Lung microvascular endothelial cell (primary cell): ENCODE results near the gene HOXC13. TPM values are rescaled to one million over a fixed set of nuclear protein-coding genes. Genes with fewer than 3 reads are reported as not detected.

Experiments
- DNase-seq, 2 donors: peaks; one replicate each; pipeline versions ENCODE4 v3.0.0 to v3.0.0-alpha.2; 2010; ENCODE audit warnings: low read depth in 2 of 2
- total RNA-seq: library from RNA; depleted of rRNA; stranded (reverse); fragments of >200 nt; gene quantifications from 2 replicates; pipeline ENCODE4 v1.2.1, GENCODE V29; 2014

The HOXC13 gene
- total RNA-seq, 1 donor from 2014 or later, result not detected

DNA sequence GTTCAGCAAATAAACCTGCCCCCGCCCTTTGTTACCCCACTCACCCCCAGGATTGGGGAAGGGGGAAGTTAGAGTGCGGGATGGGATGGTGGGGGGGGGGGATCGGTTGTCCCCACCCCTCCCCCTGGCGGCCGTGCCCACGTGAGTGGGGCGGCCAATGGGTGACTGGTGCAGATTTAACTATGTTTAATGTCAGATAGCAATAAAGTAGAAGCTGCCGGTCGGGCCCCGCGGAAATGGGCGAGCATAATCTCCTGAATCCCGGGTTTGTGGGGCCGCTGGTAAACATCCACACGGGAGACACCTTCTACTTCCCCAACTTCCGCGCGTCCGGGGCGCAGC lies 16.0 kb downstream of the HOXC13 start, which contains the start of gene HOXC12:
Gene HOXC12, plus strand, starts transcription at position 210 of the 342 bp plus-strand sequence. Its CDS starts 27 bp downstream, at position 237.
- no peak for DNase-seq

DNA sequence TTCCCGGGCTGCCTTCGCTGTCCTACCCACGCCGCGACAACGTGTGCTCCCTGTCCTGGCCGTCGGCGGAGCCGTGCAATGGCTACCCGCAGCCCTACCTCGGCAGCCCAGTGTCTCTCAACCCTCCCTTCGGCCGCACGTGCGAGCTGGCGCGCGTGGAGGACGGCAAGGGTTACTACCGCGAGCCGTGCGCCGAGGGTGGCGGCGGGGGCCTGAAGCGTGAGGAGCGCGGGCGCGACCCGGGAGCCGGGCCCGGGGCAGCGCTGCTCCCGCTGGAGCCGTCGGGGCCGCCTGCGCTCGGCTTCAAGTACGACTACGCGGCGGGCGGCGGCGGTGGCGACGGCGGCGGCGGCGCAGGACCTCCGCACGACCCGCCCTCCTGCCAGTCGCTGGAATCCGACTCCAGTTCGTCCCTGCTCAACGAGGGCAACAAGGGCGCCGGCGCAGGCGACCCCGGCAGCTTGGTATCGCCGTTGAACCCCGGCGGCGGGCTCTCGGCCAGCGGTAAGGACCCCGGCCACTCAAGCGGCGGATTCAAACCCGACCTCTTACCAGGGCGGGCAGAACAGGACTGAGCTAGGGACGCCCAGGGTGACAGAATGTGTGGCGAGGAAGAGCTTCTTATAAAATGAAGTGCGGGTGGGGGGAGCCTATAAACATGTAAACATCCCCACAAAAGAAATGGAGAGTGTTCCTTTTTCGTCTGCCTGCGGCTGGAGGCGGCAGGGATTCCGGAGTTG lies 16.6 kb downstream of the HOXC13 start:
- no peak for DNase-seq

DNA sequence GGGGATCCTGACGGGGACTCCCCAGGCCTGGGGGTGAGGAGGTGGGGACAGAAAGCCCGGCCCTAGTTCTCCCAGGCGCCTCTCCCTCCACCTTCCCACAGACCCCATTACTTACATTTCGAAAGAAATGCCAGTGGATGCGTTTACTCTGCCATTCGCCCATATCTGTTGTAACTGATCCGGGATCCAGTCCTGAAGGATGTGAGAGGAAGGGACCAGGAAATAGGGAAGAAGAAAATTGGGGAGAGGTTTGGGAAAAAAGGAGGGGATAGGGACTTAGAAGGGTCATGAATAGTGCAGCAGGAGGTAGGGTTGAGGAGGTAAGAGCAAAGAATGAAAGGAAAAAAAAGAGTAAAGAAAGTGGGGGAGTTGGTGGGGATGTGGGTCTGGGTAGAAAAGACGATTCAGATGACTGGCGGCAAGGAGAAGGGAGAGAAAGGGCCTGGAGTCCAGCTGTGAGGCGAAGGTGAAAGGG lies 17.2 kb downstream of the HOXC13 start:
- DNase-seq, result no peak

DNA sequence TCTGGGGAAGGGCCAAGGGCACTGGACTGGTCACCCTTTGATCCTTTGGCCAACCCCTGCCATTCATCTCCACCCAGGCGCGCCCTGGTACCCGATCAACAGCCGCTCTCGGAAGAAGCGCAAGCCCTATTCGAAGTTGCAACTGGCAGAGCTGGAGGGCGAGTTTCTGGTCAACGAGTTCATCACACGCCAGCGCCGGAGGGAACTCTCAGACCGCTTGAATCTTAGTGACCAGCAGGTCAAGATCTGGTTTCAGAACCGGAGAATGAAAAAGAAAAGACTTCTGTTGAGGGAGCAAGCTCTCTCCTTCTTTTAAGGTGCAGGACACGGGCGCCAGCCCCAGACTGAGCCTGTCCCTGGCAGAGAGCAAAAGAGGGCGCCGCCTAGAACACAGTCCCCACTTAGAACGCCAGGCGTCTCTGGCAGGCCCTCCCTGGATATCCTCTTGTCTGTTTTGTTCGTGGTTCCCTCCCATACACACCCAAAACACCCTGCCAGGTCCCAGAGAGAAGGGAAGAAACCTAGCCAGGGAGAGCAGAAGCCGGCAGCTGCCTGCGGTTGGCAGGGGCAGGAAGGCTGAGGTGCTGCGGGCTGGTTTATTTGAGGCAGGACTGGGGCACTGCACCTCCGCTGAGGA lies 17.7 kb downstream of the HOXC13 start:
- no peak for DNase-seq

DNA sequence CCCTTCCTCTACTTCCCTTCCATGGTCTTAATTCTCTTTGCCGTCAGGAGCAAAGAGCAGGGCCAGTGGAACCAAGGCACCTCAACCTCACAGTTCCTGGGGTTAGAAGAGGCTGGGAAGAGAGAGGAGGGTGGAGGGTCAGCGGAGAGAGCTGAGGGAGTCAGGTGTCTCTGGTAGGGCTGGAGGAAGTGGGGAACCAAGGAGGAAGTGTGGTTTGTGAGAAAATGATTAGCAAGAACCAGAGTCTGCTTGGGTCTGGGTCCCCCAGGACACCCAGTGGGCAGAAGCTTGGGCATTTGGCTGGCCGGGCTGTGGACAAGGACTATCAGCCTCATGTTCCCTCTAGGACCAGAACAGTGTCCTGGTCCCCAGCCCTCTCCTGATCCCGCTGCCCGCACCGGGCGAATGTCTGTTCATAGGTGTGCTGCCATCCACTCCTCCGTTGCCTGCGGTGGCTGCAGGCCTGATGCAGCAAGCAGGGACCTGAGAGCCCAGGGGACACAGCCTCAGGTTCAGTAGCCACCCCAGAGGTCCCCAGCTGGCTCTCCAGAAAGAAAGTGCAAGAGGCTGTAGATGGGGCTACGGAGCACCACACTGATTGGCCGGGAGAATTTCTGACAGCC lies 18.4 kb downstream of the HOXC13 start:
- DNase-seq, result no peak

DNA sequence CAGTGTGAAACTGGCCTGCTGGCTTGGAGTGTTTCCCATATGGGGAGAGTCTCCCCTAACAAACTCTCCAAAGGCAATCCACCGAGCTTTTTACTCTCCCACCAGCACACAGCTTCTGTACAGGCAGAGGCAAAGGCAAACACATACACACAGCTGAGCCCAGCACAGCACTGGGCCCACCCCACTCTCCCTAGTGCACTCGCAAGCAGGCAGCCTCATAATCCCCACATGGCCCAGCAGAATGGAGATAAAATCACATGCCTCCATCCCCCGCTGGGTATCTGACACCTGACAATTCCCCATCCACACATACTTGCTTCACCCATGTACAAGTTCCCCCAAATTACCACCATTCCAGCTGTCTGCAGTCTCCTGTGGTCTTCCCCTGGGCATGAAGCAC lies 19.5 kb downstream of the HOXC13 start:
- DNase-seq, result no peak

DNA sequence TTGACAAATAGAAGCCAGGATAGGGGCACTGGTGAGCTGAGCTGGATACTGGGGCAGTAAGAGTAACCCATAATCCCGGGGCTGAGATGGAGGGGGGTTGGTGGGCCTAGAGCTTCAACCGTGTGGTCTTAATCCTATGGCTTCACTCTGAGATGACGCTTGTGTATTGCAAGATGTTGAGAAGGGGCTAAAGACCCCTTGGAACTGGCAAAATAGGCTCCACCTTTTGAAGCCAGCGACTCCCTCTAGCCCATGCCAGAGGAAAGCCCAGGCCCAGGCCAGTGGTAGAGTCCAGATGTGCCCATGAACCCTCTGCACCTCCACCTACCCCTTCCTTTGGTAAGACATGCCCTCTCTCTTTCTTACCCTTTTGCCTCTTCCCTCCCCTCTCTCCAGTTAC lies 20.7 kb downstream of the HOXC13 start:
- DNase-seq, result no peak

DNA sequence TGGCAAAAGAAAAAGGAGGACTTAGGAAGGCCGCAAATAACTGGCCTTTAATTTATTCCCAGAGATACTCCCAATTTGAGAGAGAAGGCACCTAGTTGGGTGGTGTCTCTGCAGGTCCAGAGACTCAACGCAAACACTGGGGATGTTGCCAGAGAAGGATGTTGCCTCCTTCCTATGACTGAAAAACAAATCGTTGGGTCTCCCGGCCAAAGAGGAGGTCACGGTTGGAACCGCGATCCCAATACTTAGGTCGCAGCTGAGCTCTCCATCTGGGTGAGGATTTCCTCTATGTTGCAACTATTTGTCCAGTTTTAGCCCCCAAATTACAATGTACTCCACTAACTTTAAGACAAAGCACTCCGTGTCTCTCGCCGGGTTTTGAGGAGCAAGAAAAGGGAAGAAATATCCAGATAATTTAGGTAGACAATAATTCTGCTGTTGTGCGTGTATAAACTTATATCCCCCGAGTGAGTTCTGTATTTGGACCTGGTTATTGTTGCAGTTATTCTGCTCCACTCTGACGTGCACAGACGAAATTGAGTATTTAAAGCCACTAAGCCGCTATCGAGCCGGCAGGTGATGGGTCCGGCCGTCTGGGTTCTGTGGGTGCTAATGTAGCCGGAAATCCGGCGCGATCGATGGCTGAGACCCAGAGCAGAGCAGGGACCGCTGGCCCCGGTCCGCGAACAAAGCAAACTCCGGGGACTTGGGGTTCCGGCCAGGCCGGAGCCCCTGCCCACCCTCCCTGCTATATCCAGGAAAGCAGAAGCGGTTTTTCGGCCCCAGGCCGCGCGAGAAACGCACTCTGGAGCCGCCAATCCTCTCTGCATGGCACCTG lies 21.8 kb downstream of the HOXC13 start:
- no peak for DNase-seq

DNA sequence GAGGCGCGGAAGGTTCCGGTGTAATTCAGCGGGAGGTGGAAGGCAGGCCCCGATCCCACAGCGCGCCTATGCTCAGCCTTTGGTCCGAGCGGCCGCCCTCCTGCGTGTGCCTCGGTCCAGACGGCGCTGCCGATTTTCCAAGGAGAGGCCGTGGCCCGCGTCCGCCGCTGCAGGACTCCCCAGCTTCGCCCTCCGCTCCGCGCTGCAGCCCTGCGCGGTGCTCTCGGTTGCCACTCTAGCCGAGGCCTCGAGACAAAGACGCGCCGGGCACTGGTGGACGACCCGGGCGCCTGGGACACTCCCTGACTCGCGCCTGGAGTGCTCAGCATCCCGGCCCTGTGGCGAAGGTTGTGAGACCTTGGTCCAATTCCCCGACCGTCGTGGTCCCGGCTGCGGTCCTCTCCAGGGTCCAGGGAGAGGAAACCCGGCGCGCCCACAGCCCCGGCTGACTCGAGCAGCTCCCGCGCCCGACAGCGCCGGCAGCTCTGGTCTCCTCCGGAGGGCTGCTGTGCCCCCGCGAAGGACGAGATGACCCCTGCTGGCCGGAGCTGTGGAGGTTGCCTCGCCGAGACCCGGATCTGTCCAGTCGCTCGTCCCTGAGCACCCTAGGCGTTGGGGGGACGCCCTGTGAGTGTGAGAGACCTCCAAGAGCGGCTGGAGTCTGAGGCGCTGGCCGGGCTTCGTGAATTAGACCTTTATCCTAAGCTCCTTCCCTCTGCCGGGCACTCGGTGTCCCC lies 22.6 kb downstream of the HOXC13 start:
- DNase-seq, result no peak

DNA sequence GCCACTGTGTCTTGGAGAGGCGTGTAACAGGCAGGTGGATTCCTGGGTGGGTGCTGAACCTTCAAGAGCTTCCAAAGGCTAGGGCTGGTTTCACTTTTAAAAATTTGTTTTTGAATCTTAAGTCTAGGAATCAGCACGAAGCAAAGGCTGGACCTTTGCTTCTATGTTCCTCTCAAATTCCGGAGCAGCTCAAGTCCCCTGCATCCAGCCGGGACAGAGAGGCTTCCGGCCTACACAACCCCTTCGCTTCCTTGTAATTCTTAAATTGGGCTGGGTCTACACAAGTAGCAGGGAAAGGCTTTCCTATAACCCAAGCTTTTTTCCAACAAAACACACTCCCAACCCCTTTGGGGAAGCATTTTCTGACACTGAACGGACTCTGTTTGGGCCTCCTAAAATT lies 24.4 kb downstream of the HOXC13 start:
- no peak for DNase-seq

DNA sequence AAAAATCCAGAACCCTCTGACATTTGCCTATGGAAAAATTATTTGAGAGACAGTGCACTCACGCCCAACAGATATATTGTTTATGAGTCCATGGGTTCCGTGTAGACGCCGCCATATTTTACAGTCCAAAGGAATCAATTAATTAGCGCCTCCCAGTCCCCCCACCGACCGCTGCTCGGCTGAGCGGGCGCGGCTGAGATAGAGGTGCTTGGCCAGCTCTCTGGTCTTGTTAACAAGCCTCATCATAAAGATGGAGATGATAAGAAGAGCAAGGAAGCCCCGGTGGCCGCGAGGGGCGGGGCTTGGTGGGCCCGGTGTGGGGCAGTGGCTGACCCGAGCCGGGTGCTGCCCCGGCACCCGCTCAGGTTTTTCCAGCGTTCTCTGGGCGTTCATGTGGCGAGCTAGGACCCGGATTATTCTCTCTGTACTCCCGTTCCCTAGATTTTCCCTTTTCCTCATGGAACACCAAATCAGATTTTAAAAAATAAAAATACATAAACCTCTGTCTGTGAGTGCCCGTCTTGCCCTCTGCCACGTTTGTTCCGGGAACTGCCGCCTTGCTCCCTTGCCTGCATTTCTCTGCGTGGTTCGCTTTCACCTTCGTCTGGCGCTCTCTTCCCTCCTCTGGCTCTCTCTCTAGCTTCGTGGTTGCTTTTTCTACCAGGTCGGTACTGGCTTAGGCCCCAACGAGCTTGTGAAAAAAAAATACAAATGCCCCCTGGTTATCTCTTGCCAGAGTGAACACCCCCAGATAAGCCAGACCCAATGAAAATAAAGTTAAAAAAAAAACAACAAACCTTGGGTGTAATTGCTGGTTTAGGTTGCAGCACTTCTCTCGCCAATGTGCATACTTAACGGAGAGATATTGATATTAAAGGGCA lies 25.0 kb downstream of the HOXC13 start:
- no peak for DNase-seq

DNA sequence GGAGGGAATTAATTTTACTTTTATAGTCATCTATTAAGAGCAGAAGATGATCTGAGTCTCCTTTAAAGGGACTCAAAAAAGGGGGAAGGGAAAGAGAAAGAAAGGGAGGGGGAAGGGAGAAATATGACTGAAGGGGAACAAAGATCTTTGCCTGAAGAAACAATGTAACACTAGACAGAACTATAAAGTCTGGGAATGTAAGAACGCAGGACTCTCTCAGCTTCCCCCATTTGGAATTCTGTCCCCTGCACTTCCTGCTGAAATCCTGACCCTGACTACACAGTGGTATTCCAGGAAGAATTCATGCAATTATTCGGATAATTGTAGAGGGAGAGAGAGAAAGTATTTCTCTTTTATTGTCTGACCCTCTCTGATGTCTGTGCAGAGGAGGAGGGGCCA lies 25.7 kb downstream of the HOXC13 start:
- DNase-seq, result no peak

DNA sequence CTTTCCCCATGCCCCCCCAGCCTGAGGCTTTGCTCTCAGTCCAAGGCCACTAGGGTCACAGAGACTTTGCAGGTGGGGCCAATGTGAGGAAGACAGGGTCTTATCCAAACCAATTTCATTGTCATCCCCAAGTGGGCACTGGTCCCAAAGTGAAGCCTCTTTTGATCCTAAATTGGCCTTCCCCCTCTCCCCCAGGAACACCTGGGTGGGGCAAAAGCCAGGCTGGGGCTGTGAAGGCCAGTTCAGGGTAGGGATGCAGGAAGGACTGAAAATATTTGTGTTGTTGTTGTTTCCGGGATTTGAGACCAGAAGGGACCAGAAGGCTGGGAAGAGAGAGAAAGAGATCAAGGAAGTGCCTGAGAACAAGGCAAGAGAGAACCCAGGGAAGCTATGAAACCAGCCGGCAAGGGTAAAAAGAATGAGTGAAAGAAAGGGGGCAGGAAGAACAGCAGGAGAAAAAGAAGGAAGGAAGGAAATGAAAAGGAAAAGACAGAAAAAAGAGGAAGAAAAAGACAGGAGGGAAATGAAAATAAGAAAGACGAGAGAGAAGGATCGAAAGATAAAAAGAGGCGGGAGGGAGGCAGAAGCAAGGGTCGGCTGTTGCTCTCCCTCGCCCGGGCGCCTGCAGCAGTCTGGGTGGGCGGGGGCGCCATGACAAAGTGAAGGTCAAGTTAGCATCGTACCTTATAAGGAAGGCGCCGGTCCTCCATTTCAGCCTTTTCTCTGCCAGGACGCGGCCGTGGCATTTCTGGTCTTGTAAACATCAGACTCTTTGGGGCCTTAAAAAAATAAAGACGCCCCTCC lies 26.9 kb downstream of the HOXC13 start:
- DNase-seq, result no peak

DNA sequence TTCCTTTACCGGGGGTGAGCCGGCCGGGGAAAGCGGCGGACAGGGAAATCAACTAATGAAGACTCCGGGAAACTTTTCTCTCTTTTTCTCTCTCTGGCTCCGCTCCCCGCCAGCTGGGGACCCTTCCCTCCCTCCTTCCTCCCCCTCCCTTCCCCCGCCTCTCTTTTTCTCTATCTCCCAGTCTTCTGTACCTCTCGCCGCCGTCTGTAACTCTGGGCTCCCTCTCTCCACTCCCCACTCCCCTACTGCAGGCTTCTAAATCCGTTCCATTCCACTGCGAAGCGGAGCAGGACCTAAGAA lies 27.4 kb downstream of the HOXC13 start:
- no peak for DNase-seq

DNA sequence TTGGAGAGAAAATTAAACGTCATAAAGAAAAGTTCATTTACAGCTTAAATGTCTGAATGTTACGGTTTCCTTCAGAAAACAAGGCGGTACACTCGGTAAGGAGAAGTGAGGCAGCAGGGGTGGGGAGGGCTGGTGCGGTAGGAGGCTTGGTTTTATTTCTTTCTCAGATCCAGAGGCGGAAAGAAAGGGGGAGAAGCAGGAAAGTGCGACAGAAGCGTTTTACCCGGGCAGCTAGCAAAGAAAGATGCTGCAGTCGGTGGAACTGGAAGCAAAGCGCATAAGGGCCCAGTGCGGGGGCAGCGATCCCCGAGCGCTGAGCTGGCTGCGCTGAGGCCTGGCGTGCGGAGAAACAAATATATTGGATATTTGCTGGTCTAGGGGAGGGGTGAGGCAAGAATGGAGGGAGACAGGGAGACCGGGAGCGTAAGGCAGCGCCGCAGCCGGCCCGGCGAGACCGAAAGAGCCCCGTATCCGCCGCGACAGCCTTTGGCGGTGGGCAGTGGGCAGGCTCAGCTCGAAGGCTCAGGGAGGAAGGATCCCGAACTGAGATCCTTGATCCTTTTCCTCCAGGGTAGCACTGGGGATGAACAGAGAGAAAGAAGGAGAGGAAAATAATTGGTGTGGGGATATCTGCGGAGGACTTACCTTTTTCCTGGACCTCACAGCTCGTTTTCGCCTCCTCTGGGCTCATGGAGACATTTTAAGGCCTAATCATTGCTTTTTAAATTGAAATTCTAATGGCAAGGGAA lies 27.9 kb downstream of the HOXC13 start:
- DNase-seq, result no peak

DNA sequence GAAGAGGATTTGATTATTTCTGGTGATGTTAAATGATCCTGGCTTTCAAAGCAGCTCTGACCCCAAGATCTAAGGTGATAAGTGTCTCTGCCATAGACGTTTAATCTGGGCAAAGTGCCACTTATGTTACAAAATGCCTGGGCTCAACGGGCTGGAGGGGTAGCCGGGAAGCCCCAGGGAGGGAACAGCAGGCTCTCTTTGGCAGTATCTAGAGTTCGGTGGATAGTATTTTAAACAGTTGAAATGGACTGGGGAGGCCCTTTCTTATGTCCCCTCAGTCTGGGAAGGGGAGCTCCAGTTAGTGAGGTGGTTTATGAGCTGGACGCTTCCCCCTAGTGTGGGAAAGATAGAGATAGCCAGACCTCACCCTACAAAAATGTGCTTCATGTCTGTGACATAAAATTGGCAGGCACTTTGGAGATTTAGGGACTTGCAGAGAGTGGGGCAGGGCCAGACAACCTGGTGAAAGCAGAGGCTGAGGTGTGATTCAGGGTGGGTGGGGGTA lies 28.8 kb downstream of the HOXC13 start:
- DNase-seq, result no peak

DNA sequence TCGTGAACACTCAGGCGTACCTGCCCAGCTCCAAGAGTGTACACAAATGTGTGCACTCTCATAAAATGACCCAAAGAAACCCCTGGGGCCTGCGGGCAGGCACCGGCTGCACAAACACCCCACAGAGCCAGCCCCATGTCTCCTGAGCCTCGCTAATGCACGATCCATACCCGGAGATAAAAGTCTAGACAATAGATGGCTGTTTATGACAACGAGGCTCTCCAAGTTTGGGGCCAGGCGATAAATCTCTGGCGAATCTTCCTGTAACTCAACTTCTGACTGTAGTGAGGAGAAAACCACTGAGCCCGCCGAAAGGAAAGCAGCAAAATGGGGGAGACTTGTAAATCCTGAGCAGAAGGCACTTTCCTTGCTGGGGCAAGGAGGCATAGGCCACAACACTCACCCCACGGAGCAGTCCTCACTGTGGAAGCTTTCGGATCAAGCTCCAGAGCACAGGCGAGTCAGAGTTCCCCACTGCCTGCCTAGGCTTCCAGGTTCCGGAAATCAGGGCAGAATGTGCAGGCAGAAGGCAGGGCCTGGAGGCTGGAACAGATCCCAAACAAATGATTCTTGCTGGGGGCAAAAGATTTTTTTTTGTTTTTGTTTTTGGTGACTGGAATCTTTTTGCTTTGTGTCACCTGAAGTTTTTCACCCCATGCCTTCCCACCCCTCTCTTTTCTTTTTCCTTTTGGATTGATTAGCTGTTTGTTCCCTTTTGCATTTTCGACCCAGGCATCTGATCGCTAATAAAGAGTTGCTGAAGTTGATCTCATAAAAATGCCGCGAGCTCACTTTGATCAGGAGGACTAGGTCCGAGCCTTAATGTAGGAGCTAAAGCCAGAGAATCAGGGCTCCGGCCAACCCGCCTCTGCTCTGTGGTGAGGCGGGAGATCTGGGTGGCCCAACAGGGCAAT lies 29.8 kb downstream of the HOXC13 start:
- no peak for DNase-seq
